Measurements from ENCODE around the gene MAGEA9B.
"Not testable (repeated sequence)": the region's sequence is repeated elsewhere in the genome, so short reads cannot be mapped to it uniquely, and the experiment has no call there.

The MAGEA9B gene

GRCh38 chrX:149570668-149571067, 16.6 kb downstream of the MAGEA9B start:
- DNase-seq = no peak

DNA sequence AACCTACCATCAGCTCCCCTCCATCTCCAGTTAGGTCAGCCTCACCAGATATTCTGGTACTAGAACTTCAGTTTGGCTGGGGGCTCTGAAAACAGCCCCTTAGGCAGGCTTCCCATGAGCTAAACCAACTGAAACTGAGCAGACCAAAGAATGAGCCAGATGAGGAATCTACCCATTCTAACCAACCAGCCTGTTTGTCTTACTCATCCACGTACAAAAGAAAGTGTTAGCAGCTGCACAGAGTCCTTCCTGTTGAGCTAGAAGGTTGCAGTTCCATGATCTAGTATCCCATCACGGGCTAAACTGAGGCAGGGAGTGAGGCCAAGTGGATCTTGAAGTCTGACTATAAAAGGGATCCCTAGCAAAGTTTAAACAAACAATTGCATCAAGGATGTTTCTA, 17.5 kb downstream of the MAGEA9B start:
- DNase-seq = no peak

DNA sequence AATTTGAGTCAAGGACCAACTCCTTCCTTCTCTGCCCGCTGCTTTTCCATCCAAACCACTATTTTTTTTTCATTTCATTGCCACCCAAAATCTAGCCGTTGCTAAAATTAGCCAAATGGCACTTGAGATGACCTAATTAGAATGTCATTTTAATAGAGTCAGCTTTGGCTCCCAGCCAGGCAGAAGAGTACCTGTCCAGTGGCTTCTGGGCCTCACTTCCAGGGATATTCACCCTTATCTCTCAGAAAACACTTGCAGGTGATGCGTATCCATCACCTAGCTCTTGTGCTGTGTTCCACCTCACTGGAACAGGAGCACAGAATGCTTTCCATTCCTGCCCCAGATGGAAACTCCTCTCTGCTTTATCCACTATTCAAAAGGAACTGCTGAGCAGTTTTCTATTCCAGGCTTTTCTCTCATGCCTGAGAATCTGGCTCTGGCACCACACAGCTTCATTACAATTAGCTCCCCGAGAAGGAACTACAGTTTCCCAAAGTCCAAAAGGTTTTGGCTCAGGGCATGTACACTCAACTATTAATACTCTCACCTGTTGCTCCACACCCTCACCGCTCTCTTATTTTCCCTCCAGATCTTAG, 18.5 kb downstream of the MAGEA9B start:
- no peak for DNase-seq

DNA sequence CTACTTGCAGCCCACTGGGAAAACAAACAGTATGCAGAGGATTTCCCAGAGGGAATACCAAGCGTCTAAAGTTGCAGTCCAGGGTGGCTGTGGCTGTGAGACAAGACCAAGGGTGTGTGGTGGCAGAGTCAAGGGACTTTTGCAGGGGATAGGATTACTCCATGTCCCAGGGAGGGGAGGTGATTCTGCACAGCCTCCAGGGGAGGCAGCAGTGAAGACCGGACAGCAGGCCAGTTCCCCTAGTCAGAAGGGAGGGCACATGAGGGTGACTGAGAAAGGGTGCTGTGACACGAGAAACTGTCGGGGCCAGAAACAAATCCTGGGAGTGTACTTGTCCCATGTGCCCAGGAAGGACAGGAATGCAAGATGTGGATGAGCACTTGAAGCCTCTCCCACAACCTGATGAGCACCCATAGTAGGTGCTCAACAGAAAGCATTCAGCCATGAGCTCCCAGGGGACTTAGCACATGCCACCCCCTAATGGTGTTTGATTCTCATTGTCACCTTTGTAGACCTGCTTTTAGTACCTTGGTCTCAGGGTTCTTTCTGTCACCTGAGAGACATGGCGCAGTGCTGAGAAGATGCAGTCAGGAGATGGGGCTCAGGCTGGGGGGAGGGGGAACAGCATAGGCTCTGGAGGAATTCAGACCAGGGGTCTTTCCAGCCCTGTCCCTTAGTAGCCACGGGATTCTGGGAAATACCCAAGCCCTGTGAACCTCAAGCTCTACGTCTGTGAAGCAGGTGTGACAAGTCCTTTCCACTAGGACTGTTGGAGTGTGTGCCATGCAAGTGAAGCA, 19.4 kb downstream of the MAGEA9B start:
- DNase-seq = no peak

- DNase-seq = no peak
These were observed 23.9 kb downstream of the MAGEA9B start for GRCh38 chrX:149563359-149563758.

- DNase-seq = not testable (repeated sequence)
These were observed 32.0 kb downstream of the MAGEA9B start for GRCh38 chrX:149555251-149555650.

- not testable (repeated sequence) for DNase-seq
These were observed 35.4 kb downstream of the MAGEA9B start for GRCh38 chrX:149551939-149552248.

- not testable (repeated sequence) for DNase-seq
These were observed 35.9 kb downstream of the MAGEA9B start for GRCh38 chrX:149551245-149551938.

DNA sequence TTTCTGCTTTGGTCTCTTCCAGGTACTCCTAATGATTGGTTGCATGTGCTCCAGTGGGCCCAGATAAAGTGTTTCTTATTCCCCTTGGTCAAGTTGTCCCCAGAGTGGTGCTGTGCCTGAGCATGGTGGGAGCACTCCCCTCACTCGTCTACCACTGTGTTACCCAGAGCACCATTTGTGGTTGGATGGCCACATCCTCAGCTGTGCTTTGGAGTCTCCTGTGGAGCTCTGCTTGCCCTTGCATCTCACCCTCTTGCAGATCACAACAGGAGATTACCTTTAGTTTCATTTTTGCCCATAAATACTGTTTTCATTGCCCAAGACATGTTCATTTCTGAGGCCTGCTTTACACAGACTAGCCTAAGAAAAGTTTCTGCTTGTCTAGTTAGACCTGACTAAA, 36.8 kb downstream of the MAGEA9B start:
- DNase-seq = not testable (repeated sequence)

DNA sequence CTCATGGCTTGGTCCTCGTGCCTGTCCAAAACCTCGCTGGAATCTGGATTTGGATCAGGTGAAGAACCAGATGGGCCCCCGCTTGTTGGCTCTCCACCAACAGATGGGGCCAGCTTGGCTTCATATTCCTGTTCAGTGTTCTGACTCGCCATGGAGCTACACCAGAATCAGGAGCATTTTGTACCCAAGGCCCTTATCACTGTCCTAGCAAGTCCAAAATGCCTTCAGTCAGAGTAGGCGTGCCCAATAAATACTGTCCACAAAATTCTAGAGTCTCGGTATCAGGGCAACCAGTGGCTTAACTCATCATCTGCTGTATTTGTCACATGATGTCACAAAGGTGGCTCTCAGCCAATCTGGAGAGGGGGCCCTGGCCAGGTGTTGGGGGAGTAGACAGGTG, 37.6 kb downstream of the MAGEA9B start, which contains the start of gene HSFX3:
Gene HSFX3 (minus strand): TSS at position 224 of the 400 bp plus-strand sequence. CDS start 72 bp downstream, at position 152.
- DNase-seq = not testable (repeated sequence)

- not testable (repeated sequence) for DNase-seq
These were observed 39.5 kb downstream of the MAGEA9B start for GRCh38 chrX:149547782-149548181.

DNA sequence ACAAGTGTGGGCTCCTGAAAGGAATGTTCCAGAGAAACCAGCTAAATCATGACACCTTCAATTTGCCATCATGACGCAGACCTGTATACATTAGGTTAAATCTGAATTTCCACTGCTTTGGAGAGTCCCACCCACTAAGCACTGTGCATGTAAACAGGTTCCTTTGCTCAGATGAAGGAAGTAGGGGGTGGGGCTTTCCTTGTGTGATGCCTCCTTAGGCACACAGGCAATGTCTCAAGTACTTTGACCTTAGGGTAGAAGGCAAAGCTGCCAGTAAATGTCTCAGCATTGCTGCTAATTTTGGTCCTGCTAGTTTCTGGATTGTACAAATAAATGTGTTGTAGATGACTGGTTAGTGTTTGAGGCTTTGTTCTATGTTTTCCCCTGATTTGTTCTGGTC, 40.3 kb downstream of the MAGEA9B start:
- not testable (repeated sequence) for DNase-seq

DNA sequence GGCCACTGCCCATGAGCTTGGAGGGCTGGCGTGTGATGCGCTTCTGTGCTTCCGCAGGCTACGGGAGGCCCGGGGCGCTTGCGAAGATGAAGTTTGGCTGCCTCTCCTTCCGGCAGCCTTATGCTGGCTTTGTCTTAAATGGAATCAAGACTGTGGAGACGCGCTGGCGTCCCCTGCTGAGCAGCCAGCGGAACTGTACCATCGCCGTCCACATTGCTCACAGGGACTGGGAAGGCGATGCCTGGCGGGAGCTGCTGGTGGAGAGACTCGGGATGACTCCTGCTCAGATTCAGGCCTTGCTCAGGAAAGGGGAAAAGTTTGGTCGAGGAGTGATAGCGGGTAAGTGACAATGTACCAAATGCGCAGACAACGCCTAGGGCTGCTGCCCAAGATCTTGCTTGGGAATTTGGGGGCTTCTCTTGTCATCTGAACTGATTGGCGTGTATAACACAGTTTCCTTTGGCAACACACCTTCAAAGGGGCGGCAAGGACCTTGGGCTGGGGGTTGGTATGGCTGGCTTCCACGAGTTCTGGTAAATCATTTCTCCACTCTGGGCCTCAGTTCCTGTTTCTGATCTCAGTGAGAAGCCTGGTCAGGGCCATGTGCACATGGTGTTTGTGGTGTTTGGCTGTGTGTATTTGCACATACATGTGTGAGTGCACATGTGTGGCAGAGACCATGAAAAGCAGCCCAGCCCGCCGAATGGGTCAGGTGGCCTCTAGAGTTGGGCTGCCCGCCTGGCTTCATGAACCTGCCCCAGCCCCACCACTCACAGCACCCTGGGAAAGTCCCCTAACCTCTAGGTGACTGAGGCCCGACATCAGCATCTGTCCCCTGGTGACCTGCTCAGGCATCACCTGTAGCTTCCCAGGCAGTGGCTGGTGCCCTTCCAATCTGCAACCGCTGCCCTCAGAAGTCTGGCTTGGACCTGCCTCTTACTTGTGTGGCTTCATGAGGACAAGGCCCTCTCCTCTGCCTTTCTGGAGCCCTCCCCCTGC, 41.4 kb downstream of the MAGEA9B start:
- DNase-seq = not testable (repeated sequence)

DNA sequence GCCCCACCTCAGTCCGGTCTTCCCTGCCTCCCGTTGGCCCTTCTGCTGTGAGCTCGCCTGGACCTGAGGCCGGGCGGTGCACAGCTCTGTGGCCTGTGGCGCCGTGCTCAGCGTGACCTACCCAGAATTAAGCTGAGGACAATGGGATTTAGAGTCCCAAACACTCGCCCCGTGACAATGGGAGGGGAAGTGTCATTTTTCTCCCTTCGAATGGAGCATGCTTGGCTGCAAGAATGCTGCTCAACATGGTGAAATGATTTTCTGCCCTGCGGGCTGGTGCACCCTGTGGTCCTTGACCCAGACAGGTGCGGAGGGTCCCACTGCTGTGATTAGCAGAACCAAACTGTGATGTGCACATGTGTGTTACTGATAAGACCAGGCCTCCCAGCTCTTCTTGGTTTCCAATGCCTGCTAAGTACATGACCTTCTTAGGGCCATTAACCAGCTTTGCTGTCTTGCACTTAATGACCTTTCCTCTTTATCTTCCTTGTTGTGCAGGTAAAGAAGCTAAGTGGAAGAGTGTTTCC, 45.7 kb downstream of the MAGEA9B start:
- DNase-seq = no peak

DNA sequence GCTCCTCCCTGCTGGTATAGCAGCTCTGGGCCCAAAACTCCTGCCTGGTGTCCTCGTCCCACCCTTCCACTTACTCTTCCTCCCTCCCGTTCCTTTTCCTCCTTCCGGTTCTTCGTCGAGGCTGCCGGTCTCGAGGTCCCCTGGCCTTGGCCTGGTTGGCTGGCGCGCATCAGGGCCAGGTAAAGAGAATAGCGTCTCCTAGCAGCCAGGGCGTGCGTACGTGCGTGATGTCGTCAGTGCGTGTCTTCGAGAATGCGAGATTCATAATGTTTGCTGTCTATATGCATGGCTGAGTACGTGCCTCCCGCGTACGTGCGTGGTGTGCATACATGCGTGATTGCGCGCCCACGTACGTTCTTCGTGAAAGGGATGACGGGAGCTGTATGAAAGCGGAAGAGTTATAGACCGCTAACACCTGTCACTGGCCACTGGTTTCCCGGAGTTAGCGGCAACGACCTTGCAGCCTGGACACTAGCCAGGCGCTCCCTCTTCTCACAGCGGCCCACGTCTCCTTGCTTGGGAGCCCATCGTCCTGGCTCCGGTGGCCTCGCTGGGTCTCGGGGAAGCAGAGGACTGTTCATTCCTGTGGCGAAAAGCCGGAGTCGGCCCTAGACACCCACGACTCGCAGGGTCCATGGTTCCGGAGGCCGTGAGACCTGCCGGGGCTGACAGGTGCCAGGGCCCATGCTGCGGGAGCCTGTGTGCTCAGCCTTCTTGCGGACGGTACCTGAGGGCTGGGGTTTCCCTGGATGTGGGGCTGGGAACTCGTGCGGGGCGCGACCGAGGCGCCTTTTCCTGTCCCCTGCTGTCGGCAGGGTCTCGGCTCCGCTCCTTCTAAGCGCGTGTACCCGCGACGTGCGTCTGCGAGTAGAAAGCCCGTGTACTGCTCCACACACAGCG, 46.4 kb downstream of the MAGEA9B start, which contains the start of gene EOLA1:
Gene EOLA1 (plus strand): TSS at position 392 of the 900 bp plus-strand sequence. CDS start 4,619 bp downstream, outside the sequence.
- DNase-seq = peak; percentile 89 to 93

- DNase-seq = peak; percentile 69 to 87
These were observed 47.1 kb downstream of the MAGEA9B start for GRCh38 chrX:149540131-149540620.

DNA sequence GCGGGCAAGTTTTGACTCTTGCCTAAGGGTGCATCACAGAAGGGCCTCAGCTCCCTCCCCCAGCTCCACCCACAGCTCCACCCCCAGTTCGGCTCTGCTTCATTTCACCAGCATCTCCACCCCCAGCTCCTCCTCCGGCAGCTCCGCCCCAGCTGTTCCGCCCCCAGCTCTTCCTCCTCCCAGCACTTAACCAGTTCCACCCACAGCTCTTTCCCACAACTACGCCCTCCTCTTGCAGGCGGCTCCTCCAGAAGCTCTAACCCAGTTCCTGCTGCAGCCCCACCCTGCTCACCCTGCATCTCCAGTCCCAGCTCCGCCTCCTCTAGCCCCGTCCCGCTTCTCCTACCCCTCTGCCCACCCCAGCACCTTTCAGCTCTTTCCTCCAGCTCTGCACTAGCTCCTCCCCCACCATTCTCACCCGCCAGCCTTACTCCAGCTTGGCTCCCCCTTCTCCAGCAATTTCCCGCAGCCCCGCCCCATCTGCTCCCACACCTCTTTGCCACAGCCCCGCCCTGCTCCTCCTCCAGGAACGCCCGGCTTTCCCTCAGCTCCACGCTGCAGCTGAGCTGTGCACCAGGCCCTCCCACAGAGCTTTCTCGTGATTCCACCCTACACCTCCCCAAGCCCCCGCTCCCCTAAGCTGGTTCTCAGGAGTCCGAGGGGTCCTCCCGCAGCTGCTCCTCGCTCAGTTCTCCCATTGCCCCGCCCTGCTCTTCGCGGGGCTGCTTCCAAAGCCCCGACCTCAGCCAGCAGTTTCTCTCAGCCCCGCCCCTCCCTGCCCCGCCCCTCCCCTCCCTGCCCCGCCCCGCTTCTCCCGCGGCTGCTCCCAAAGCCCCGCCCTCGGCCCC, 47.8 kb downstream of the MAGEA9B start:
- peak; percentile 69 to 89 for DNase-seq

DNA sequence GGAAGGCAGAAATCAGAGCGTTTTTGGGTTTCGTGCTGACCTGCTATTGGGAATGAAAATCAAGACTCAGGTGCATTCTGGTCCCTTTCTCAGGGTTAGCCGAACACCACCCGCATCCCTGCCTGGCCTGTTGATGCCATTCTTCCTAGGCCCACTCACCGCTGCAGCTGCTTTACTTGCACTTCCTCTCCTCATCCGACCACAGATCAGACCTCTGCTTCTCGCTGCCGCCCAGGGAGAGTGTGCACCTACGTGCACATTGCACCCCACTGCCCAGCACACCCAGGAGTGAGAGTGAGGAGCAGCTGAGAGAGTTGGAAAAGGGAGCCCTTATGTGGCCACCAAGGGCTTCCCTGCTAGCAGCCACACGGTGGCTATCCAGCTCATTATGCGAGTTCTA, 49.8 kb downstream of the MAGEA9B start:
- DNase-seq = not testable (repeated sequence)

GRCh38 chrX:149534926-149535602, 52.2 kb downstream of the MAGEA9B start:
- DNase-seq = not testable (repeated sequence)
